Myocyte (in vitro differentiated cells): Measurements from ENCODE around the gene DOCK7. TPM values are rescaled to one million over a fixed set of nuclear protein-coding genes. Genes with fewer than 3 reads are reported as not detected.
"Not testable (repeated sequence)": the region's sequence is repeated elsewhere in the genome, so short reads cannot be mapped to it uniquely, and the experiment has no call there.

Source experiments
- DNase-seq: peaks from one replicate; pipeline ENCODE4 v3.0.0-alpha.2; 2012; ENCODE audit warnings: low read depth
- total RNA-seq: library from RNA; depleted of rRNA; stranded (reverse); fragments of >200 nt; gene quantifications from 2 replicates; pipeline ENCODE4 v1.2.3, GENCODE V29; 2014

Gene DOCK7
- total RNA-seq, 1 donor from 2014 or later = 33.0 TPM

- peak; percentile 49 for DNase-seq
Measured at GRCh38 chr1:62530516-62531154, 157.6 kb downstream of the DOCK7 start.

- no peak for DNase-seq
Measured at GRCh38 chr1:62529227-62529626, 159.0 kb downstream of the DOCK7 start.

- no peak for DNase-seq
Measured at GRCh38 chr1:62528015-62528414, 160.2 kb downstream of the DOCK7 start.

GRCh38 chr1:62527346-62527745, 160.8 kb downstream of the DOCK7 start:
- DNase-seq = not testable (repeated sequence)

GRCh38 chr1:62523860-62524259, 164.3 kb downstream of the DOCK7 start:
- no peak for DNase-seq

GRCh38 chr1:62516600-62516999, 171.6 kb downstream of the DOCK7 start:
- no peak for DNase-seq

GRCh38 chr1:62514746-62515423, 173.3 kb downstream of the DOCK7 start:
- DNase-seq = no peak

GRCh38 chr1:62513013-62513412, 175.2 kb downstream of the DOCK7 start:
- no peak for DNase-seq

- DNase-seq = no peak
Measured at GRCh38 chr1:62509028-62509427, 179.2 kb downstream of the DOCK7 start.

- peak; percentile 45 for DNase-seq
Measured at GRCh38 chr1:62508187-62508758, 179.9 kb downstream of the DOCK7 start.

GRCh38 chr1:62500210-62500609, 188.0 kb downstream of the DOCK7 start:
- no peak for DNase-seq

GRCh38 chr1:62494137-62494536, 194.0 kb downstream of the DOCK7 start:
- no peak for DNase-seq

GRCh38 chr1:62493656-62494055, 194.5 kb downstream of the DOCK7 start:
- no peak for DNase-seq

- DNase-seq = peak; percentile 38
Measured at GRCh38 chr1:62492521-62492920, 195.7 kb downstream of the DOCK7 start.

- no peak for DNase-seq
Measured at GRCh38 chr1:62487956-62488355, 200.2 kb downstream of the DOCK7 start.

- no peak for DNase-seq
Measured at GRCh38 chr1:62484824-62485468, 203.2 kb downstream of the DOCK7 start.

- DNase-seq = no peak
Measured at GRCh38 chr1:62481681-62482080, 206.5 kb downstream of the DOCK7 start.

- no peak for DNase-seq
Measured at GRCh38 chr1:62476525-62477219, 211.5 kb downstream of the DOCK7 start.

- DNase-seq = no peak
Measured at GRCh38 chr1:62467092-62467491, 221.1 kb downstream of the DOCK7 start.

GRCh38 chr1:62462370-62462769, 225.8 kb downstream of the DOCK7 start:
- peak; percentile 5 for DNase-seq

- no peak for DNase-seq
Measured at GRCh38 chr1:62457955-62458354, 230.2 kb downstream of the DOCK7 start.

- no peak for DNase-seq
Measured at GRCh38 chr1:62452951-62453350, 235.2 kb downstream of the DOCK7 start.
